HCT116 (cell line): Measurements from ENCODE around the gene CILP2. TPM values are rescaled to one million over a fixed set of nuclear protein-coding genes. Genes with fewer than 3 reads are reported as not detected.
A peak's percentile ranks its signal among the peaks of the same experiment; 100 is the strongest.

Experiments
- ATAC-seq: fragments of 200-7000 bp; cut with Tn5 transposase; 2 replicates; pipeline ENCODE4 v1.9.1; 2020; ENCODE audit warnings: mild to moderate bottlenecking, moderate library complexity
- BruUV-seq: library from RNA; stranded (reverse); fragments of 400-500 nt; replicated peaks from 2 replicates; lab custom pipeline; 2021; lab: Mats Ljungman, UMichigan
- CTCF ChIA-PET: fragments of 300-600 bp; sonication (Branson Sonifier 250); formaldehyde crosslinking; loops from one replicate; lab custom pipeline; 2021; ENCODE audit warnings: antibody characterized with exemption; lab: Charles Lee
- POLR2A ChIA-PET: fragments of 300-600, 350-600 bp; sonication (Branson Sonifier 250); formaldehyde crosslinking; loops from one replicate; lab custom pipeline; 2021; ENCODE audit warnings: antibody characterized with exemption; lab: Charles Lee
- RAD21 ChIA-PET, 2 experiments: fragments of 300-600 bp; sonication (Branson Sonifier 250); formaldehyde crosslinking; loops; one replicate each; lab custom pipeline; 2023; ENCODE audit warnings: low total read pairs in 2 of 2; ENCODE audit not compliant: uncharacterized antibody in 2 of 2, unreplicated experiment in 2 of 2, low non-redundant PET in 1 of 2; lab: Charles Lee
- DNase-seq: peaks from one replicate; pipeline ENCODE4 v3.0.0-alpha.2; 2010; ENCODE audit warnings: low read depth, low spot score
- H2AFZ ChIP-seq: fragments of 200-600 bp; shearing (Covaris generic), sonication (generic); 2 replicates; pipeline ENCODE4 v1.6.1; 2017; ENCODE audit warnings: low read depth, mixed run types, mixed read lengths, antibody characterized with exemption, low read length; ENCODE audit not compliant: poor library complexity, severe bottlenecking
- H3K27ac ChIP-seq: 2 replicates; pipeline ENCODE4 v1.5.1; 2012; ENCODE audit warnings: low read depth, low read length
- H3K27me3 ChIP-seq: fragments of 200-600 bp; sonication (generic); 2 replicates; pipeline ENCODE4 v1.6.1; 2016; ENCODE audit warnings: mixed run types, low read length, mixed read lengths; ENCODE audit not compliant: insufficient read depth
- H3K36me3 ChIP-seq, 2 experiments: fragments of 200-500 bp in 1 of 2; fragments of 200-600 bp in 1 of 2; sonication (Bioruptor generic) in 1 of 2; sonication (generic) in 1 of 2; 2 replicates each; pipeline versions ENCODE4 v1.5.1 to v1.6.1; 2014 to 2016; ENCODE audit warnings: low read length in 2 of 2, inconsistent platforms in 1 of 2, mixed read lengths in 1 of 2, mixed run types in 1 of 2; ENCODE audit not compliant: insufficient read depth in 2 of 2, control insufficient read depth in 1 of 2
- H3K4me1 ChIP-seq, 2 experiments: fragments of 200-600 bp in 1 of 2; sonication (generic) in 1 of 2; 2 replicates each; pipeline versions ENCODE4 v1.5.1 to v1.6.1; 2012 to 2017; ENCODE audit warnings: low read length in 2 of 2, inconsistent platforms in 1 of 2, mild to moderate bottlenecking in 1 of 2, mixed read lengths in 1 of 2, mixed run types in 1 of 2, moderate library complexity in 1 of 2; ENCODE audit not compliant: insufficient read depth in 2 of 2, control insufficient read depth in 1 of 2
- H3K4me2 ChIP-seq: fragments of 200-600 bp; sonication (generic); 2 replicates; pipeline ENCODE4 v1.6.1; 2017; ENCODE audit warnings: mixed run types, low read length, mixed read lengths
- H3K4me3 ChIP-seq, 2 experiments: fragments of 200-600 bp in 1 of 2; sonication (generic) in 1 of 2; replicated peaks in 1 of 2; 2 replicates each; pipeline ENCODE4 v1.5.1; 2011 to 2016; ENCODE audit warnings: low read length in 2 of 2, control low read depth in 1 of 2, low read depth in 1 of 2, mild to moderate bottlenecking in 1 of 2, mixed read lengths in 1 of 2, mixed run types in 1 of 2
- H3K79me2 ChIP-seq: fragments of 200-600 bp; sonication (generic); 2 replicates; pipeline ENCODE4 v1.6.1; 2017; ENCODE audit warnings: mild to moderate bottlenecking, mixed run types, low read length, moderate library complexity, mixed read lengths; ENCODE audit not compliant: insufficient read depth
- H3K9ac ChIP-seq: fragments of 200-600 bp; sonication (generic); 2 replicates; pipeline ENCODE4 v1.6.1; 2016; ENCODE audit warnings: low read length, mixed read lengths
- H3K9me2 ChIP-seq: fragments of 200-600 bp; sonication (generic), shearing (Covaris generic); 2 replicates; pipeline ENCODE4 v1.6.1; 2017; ENCODE audit warnings: mixed run types, mild to moderate bottlenecking, moderate library complexity; ENCODE audit not compliant: insufficient read depth
- H3K9me3 ChIP-seq, 2 experiments: fragments of 200-500 bp in 1 of 2; fragments of 200-600 bp in 1 of 2; sonication (Bioruptor generic) in 1 of 2; sonication (generic) in 1 of 2; 2 replicates each; pipeline ENCODE4 v1.6.1; 2014 to 2017; ENCODE audit warnings: low read length in 2 of 2, mixed read lengths in 2 of 2, inconsistent platforms in 1 of 2, low read depth in 1 of 2, mild to moderate bottlenecking in 1 of 2, mixed run types in 1 of 2, moderate library complexity in 1 of 2; ENCODE audit not compliant: control insufficient read depth in 1 of 2, insufficient read depth in 1 of 2
- H4K20me1 ChIP-seq: fragments of 200-600 bp; sonication (generic), shearing (Covaris generic); 2 replicates; pipeline ENCODE4 v1.6.1; 2017; ENCODE audit warnings: mixed run types, mild to moderate bottlenecking, moderate library complexity; ENCODE audit not compliant: insufficient read depth
- CBX3 ChIP-seq: IDR thresholded peaks from 2 replicates; pipeline ENCODE4 v1.6.1; 2012; ENCODE audit warnings: low read depth
- EGR1 ChIP-seq: IDR thresholded peaks from 2 replicates; pipeline ENCODE4 v1.6.1; 2012; ENCODE audit warnings: low read depth
- ELF1 ChIP-seq: IDR thresholded peaks from 2 replicates; pipeline ENCODE4 v1.6.1; 2012; ENCODE audit warnings: low read depth, borderline replicate concordance
- FOSL1 ChIP-seq: IDR thresholded peaks from 2 replicates; pipeline ENCODE4 v1.6.1; 2012; ENCODE audit warnings: low read depth
- POLR2A ChIP-seq: IDR thresholded peaks from 2 replicates; pipeline ENCODE4 v1.7.0; 2011; ENCODE audit warnings: borderline replicate concordance; ENCODE audit not compliant: insufficient read depth, insufficient read length; ENCODE audit errors: extremely low read depth
- POLR2AphosphoS5 ChIP-seq: IDR thresholded peaks from 2 replicates; pipeline ENCODE4 v1.6.1; 2011; ENCODE audit warnings: mild to moderate bottlenecking, low read depth, low read length, moderate library complexity
- RAD21 ChIP-seq: IDR thresholded peaks from 2 replicates; pipeline ENCODE4 v1.6.1; 2012; ENCODE audit warnings: low read depth, mild to moderate bottlenecking
- SIN3A ChIP-seq: IDR thresholded peaks from 2 replicates; pipeline ENCODE4 v1.6.1; 2012; ENCODE audit warnings: low read depth
- TCF7L2 ChIP-seq: IDR thresholded peaks from 2 replicates; pipeline ENCODE4 v1.7.0; 2011; ENCODE audit warnings: borderline replicate concordance, inconsistent platforms; ENCODE audit not compliant: insufficient read depth, insufficient read length; ENCODE audit errors: extremely low read depth
- YY1 ChIP-seq: IDR thresholded peaks from 2 replicates; pipeline ENCODE4 v1.6.1; 2011; ENCODE audit warnings: low read length, low read depth, moderate library complexity, mild to moderate bottlenecking; ENCODE audit not compliant: insufficient replicate concordance; ENCODE audit errors: extremely low read depth
- ZFX ChIP-seq: fragments of 450-650 bp; IDR thresholded peaks from 2 replicates; pipeline ENCODE4 v1.6.1; 2017
- intact Hi-C: fragments of 100-400 bp; cut with micrococcal nuclease; formaldehyde crosslinking; loops from 2 replicates; pipeline ENCODE4 v1.10.0; 2022
- total RNA-seq: library from RNA; stranded (reverse); gene quantifications from one replicate; pipeline ENCODE4 v1.2.1, GENCODE V29; 2021; ENCODE audit not compliant: unreplicated experiment
- TF ChIP-seq, protein P1 (sequence below), 3 experiments: fragments of 200-600 bp in 1 of 3; sonication (generic) in 1 of 3; IDR thresholded peaks in 2 of 3; conservative IDR thresholded peaks in 1 of 3; 2 replicates each; pipeline ENCODE4 v1.5.1; 2012 to 2017; ENCODE audit warnings: low read depth in 2 of 3, low read length in 2 of 3, antibody characterized with exemption in 1 of 3, borderline replicate concordance in 1 of 3, control low read depth in 1 of 3, mild to moderate bottlenecking in 1 of 3, mixed read lengths in 1 of 3, mixed run types in 1 of 3, moderate library complexity in 1 of 3; ENCODE audit not compliant: insufficient read depth in 1 of 3
- TF ChIP-seq, protein P2 (sequence below): IDR thresholded peaks from 2 replicates; pipeline ENCODE4 v1.6.1; 2012; ENCODE audit warnings: low read depth
- TF ChIP-seq, protein P3 (sequence below): IDR thresholded peaks from 2 replicates; pipeline ENCODE4 v1.6.1; 2012

The CILP2 gene
- total RNA-seq, 1 experiment from 2014 or later = 13.1 TPM

DNA sequence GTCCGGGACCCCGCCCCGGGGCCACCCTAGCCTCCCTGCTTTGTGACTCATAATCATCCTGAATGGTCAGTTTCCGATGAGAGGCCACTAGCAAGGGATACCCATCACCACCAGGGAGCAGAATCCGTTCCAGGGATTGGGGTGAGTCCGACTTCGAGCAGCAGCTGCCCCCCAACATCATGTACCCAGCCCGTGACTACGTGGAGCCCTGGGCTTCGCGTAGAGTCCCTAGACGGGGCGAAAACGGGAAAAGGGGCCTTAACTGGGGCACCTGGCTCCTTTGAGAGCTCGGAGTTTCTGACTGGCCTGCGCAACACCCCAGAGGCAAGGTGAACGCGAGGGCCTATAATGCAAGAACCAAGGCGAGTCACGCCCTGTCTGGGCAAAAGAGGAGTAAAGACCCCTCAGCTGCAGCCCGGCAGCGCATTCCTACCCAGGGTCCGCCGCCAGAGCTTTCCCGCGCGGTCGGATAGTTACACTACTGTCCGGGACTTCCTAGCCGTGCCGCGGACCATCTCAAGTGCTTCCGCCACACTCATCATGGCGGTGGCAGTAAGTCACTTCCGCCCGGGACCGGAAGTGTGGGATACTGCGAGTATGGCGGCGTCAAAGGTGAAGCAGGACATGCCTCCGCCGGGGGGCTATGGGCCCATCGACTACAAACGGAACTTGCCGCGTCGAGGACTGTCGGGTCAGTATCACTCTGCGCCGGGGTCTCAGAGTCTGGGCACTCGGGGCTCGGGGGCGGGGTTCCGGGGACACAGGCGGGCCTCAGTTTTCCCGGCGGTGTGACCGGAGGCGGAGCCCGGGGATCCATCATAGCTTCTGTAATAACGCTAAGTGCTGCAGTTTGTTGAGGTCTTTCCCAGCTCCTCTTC is 22.2 kb upstream of the CILP2 start, which contains the start of gene NDUFA13:
Gene NDUFA13, plus strand, starts transcription at position 584 of the 878 bp plus-strand sequence. Its CDS starts 14 bp downstream, at position 598.
- TF ChIP-seq, protein P1, sequence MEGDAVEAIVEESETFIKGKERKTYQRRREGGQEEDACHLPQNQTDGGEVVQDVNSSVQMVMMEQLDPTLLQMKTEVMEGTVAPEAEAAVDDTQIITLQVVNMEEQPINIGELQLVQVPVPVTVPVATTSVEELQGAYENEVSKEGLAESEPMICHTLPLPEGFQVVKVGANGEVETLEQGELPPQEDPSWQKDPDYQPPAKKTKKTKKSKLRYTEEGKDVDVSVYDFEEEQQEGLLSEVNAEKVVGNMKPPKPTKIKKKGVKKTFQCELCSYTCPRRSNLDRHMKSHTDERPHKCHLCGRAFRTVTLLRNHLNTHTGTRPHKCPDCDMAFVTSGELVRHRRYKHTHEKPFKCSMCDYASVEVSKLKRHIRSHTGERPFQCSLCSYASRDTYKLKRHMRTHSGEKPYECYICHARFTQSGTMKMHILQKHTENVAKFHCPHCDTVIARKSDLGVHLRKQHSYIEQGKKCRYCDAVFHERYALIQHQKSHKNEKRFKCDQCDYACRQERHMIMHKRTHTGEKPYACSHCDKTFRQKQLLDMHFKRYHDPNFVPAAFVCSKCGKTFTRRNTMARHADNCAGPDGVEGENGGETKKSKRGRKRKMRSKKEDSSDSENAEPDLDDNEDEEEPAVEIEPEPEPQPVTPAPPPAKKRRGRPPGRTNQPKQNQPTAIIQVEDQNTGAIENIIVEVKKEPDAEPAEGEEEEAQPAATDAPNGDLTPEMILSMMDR (IDR thresholded peaks at IDR 0.05 in 2 of 3, conservative IDR thresholded peaks at IDR 0.05 in 1 of 3; ENCODE audit: borderline replicate concordance in 1 of 3, insufficient read depth in 1 of 3, low read depth in 2 of 3, low read length in 2 of 3) = peak in 2 of 3 experiments; percentile 33 to 45; a peak in 4 of 6 replicates
- peak; percentile 100 for TF ChIP-seq ELF1
- TF ChIP-seq SIN3A = 0 out of 2 replicates have a peak, but pooled peaks have one; percentile 22
- TF ChIP-seq POLR2A = peak; percentile 89
- peak; percentile 82; the same call in 1 of the 2 replicates for TF ChIP-seq ZFX
- TF ChIP-seq, protein P2, sequence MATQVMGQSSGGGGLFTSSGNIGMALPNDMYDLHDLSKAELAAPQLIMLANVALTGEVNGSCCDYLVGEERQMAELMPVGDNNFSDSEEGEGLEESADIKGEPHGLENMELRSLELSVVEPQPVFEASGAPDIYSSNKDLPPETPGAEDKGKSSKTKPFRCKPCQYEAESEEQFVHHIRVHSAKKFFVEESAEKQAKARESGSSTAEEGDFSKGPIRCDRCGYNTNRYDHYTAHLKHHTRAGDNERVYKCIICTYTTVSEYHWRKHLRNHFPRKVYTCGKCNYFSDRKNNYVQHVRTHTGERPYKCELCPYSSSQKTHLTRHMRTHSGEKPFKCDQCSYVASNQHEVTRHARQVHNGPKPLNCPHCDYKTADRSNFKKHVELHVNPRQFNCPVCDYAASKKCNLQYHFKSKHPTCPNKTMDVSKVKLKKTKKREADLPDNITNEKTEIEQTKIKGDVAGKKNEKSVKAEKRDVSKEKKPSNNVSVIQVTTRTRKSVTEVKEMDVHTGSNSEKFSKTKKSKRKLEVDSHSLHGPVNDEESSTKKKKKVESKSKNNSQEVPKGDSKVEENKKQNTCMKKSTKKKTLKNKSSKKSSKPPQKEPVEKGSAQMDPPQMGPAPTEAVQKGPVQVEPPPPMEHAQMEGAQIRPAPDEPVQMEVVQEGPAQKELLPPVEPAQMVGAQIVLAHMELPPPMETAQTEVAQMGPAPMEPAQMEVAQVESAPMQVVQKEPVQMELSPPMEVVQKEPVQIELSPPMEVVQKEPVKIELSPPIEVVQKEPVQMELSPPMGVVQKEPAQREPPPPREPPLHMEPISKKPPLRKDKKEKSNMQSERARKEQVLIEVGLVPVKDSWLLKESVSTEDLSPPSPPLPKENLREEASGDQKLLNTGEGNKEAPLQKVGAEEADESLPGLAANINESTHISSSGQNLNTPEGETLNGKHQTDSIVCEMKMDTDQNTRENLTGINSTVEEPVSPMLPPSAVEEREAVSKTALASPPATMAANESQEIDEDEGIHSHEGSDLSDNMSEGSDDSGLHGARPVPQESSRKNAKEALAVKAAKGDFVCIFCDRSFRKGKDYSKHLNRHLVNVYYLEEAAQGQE = no peak
- TF ChIP-seq POLR2AphosphoS5 = peak; percentile 97
- TF ChIP-seq, protein P3, sequence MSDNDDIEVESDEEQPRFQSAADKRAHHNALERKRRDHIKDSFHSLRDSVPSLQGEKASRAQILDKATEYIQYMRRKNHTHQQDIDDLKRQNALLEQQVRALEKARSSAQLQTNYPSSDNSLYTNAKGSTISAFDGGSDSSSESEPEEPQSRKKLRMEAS = peak; percentile 73
- peak; percentile 84 for TF ChIP-seq EGR1
- TF ChIP-seq RAD21 = no peak
- TF ChIP-seq YY1 = peak; percentile 99
- TF ChIP-seq TCF7L2 = peak; percentile 58
- TF ChIP-seq FOSL1 = no peak
- 0 out of 2 replicates have a peak, but pooled peaks have one; percentile 10 for TF ChIP-seq CBX3
- TF ChIP-seq, all 23 proteins: peak for 11
- CTCF ChIA-PET = interaction anchor here (0.8 to 1.6 kb wide), 4 partner anchors 16 to 128 kb away, joined by 3 to 4 read pairs (median 3); partner anchors contain the start of gene GMIP
- peak within 1 kb of the TSS; percentile 88 for H3K27ac ChIP-seq

More for the DNA sequence above, 22.2 kb upstream of the CILP2 start, which contains the start of gene NDUFA13:
- H3K9ac ChIP-seq = peak within 1 kb of the TSS; percentile 89
- no peaks in the 10 kb centered on the region for H3K9me3 ChIP-seq
- peak; percentile 85 for DNase-seq
- H3K4me1 ChIP-seq = peaks cover 7 to 24% of the 10 kb centered on the region in 2 experiments
- TSS peak; percentile 91 for BruUV-seq
- H3K79me2 ChIP-seq = peaks cover 47% of the 10 kb centered on the region
- ChIA-PET RAD21 (interaction anchor here in 1 of 2 experiments (0.9 kb wide), 1 partner anchor 26 kb away, joined by 3 read pairs; no protein-coding TSS in a partner anchor), POLR2A (interaction anchor here (0.6 to 1.5 kb wide), 3 partner anchors 25 to 151 kb away, joined by 3 to 4 read pairs (median 3); partner anchors contain the start of gene GATAD2A)
- H3K4me3 ChIP-seq = peak within 1 kb of the TSS; percentile 69 to 98
- no peak within 1 kb of the TSS for H2AFZ ChIP-seq
- no peaks in the 10 kb centered on the region for H3K9me2 ChIP-seq
- peak within 1 kb of the TSS; percentile 89 for H3K4me2 ChIP-seq
- intact Hi-C loops = no loop called here
- H3K36me3 ChIP-seq = peaks cover 7 to 15% of the 10 kb centered on the region in 2 experiments; a peak in 3 of 4 replicates
- peak; percentile 85 for ATAC-seq
- H3K27me3 ChIP-seq = no peaks in the 10 kb centered on the region
- H4K20me1 ChIP-seq = no peaks in the 10 kb centered on the region
